Uterus (tissue), 2 donors: ENCODE data around the gene MLKL.
A peak's percentile ranks its signal among the peaks of the same experiment; 100 is the strongest.

Experiments used
- POLR2A ChIP-seq, 2 donors: fragments of 450-650 bp; IDR thresholded peaks; one replicate each; pipeline ENCODE4 v1.6.1; 2016; ENCODE audit warnings: antibody characterized with exemption in 2 of 2, mild to moderate bottlenecking in 1 of 2, moderate library complexity in 1 of 2
- TF ChIP-seq, protein P1 (sequence below), 4 experiments: fragments of 200-600 bp in 2 of 4; fragments of 450-650 bp in 2 of 4; sonication (generic) in 2 of 4; IDR thresholded peaks; one replicate each; pipeline ENCODE4 v1.5.1; 2016 to 2019; ENCODE audit warnings: antibody characterized with exemption in 4 of 4, mild to moderate bottlenecking in 2 of 4, moderate library complexity in 1 of 4

DNA sequence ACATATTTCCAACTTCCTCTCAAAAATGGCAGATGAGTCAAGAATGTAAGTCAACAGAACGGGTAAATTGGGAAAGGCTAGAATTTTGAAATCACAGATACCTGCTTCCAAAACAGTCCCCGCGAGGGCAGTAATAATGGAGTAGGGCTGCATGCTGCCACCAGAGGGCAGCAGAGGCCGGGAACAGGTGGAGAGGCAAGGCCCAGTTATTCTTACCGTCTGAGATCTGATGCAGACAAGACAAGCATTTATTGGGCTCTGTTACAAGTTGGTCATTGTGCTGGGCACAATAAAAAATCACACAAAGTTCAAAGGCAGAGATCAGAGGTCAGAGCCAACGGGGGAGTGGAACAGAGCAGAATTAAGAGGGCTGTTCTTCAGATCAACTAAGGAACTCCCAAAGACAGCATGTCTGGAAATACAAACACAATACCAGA, 8.8 kb upstream of the MLKL start:
- TF ChIP-seq, protein P1, sequence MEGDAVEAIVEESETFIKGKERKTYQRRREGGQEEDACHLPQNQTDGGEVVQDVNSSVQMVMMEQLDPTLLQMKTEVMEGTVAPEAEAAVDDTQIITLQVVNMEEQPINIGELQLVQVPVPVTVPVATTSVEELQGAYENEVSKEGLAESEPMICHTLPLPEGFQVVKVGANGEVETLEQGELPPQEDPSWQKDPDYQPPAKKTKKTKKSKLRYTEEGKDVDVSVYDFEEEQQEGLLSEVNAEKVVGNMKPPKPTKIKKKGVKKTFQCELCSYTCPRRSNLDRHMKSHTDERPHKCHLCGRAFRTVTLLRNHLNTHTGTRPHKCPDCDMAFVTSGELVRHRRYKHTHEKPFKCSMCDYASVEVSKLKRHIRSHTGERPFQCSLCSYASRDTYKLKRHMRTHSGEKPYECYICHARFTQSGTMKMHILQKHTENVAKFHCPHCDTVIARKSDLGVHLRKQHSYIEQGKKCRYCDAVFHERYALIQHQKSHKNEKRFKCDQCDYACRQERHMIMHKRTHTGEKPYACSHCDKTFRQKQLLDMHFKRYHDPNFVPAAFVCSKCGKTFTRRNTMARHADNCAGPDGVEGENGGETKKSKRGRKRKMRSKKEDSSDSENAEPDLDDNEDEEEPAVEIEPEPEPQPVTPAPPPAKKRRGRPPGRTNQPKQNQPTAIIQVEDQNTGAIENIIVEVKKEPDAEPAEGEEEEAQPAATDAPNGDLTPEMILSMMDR (IDR thresholded peaks at IDR 0.05) = peak; percentile 84 to 92 (median 91)
- TF ChIP-seq POLR2A (IDR thresholded peaks at IDR 0.05) = no peak
